ENCODE measurements around the gene JAKMIP1. TPM values are rescaled to one million over a fixed set of nuclear protein-coding genes. Genes with fewer than 3 reads are reported as not detected.

JAKMIP1 gene
- total RNA-seq, 1 experiment from 2014 or later = not detected

DNA sequence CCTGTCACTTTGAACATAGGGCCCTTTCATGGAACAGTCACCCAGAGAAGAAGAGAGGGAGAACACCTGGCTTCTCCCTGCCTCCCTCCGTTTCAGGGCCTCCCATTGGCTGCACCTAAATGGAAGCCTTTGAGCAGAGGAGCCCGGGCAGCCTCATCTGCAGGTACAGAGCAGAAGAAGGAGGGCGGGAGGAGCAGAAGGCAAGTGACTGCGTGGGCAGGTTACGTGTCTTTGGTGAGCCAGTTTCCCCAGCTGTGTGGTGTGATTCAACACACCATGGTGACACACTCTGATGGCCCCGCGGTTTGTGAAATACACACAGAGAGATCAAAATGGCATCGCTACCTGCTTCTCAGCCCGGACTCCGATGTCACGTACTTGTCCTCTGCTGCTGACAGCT lies 182.5 kb downstream of the JAKMIP1 start:
- TF ChIP-seq ZFX (IDR thresholded peaks at IDR 0.05) = no peak
- TF ChIP-seq ZBTB33 (IDR thresholded peaks at IDR 0.05; ENCODE audit: extremely low read depth, insufficient replicate concordance, low read length) = no peak
- no peak for TF ChIP-seq CBX3 (IDR thresholded peaks at IDR 0.05; ENCODE audit: low read depth)
- TF ChIP-seq, protein P1, sequence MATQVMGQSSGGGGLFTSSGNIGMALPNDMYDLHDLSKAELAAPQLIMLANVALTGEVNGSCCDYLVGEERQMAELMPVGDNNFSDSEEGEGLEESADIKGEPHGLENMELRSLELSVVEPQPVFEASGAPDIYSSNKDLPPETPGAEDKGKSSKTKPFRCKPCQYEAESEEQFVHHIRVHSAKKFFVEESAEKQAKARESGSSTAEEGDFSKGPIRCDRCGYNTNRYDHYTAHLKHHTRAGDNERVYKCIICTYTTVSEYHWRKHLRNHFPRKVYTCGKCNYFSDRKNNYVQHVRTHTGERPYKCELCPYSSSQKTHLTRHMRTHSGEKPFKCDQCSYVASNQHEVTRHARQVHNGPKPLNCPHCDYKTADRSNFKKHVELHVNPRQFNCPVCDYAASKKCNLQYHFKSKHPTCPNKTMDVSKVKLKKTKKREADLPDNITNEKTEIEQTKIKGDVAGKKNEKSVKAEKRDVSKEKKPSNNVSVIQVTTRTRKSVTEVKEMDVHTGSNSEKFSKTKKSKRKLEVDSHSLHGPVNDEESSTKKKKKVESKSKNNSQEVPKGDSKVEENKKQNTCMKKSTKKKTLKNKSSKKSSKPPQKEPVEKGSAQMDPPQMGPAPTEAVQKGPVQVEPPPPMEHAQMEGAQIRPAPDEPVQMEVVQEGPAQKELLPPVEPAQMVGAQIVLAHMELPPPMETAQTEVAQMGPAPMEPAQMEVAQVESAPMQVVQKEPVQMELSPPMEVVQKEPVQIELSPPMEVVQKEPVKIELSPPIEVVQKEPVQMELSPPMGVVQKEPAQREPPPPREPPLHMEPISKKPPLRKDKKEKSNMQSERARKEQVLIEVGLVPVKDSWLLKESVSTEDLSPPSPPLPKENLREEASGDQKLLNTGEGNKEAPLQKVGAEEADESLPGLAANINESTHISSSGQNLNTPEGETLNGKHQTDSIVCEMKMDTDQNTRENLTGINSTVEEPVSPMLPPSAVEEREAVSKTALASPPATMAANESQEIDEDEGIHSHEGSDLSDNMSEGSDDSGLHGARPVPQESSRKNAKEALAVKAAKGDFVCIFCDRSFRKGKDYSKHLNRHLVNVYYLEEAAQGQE (IDR thresholded peaks at IDR 0.05; ENCODE audit: low read depth) = no peak
- TF ChIP-seq EZH2phosphoT487 (IDR thresholded peaks at IDR 0.05; ENCODE audit: borderline replicate concordance) = no peak
- TF ChIP-seq FOSL1 (IDR thresholded peaks at IDR 0.05; ENCODE audit: low read depth) = no peak
- no peak for TF ChIP-seq JUND (IDR thresholded peaks at IDR 0.05)
- no peak for TF ChIP-seq YY1 (IDR thresholded peaks at IDR 0.05; ENCODE audit: extremely low read depth, insufficient replicate concordance, low read depth, low read length)
- no peak for TF ChIP-seq RAD21 (IDR thresholded peaks at IDR 0.05; ENCODE audit: low read depth)
- TF ChIP-seq SP1 (IDR thresholded peaks at IDR 0.05; ENCODE audit: low read depth) = no peak
- TF ChIP-seq EGR1 (IDR thresholded peaks at IDR 0.05; ENCODE audit: low read depth) = no peak
- no peak for TF ChIP-seq SIN3A (IDR thresholded peaks at IDR 0.05; ENCODE audit: low read depth)
- TF ChIP-seq EZH2 (IDR thresholded peaks at IDR 0.05) = no peak
- TF ChIP-seq POLR2A (IDR thresholded peaks at IDR 0.05; ENCODE audit: borderline replicate concordance, extremely low read depth, insufficient read depth, insufficient read length) = no peak
- TF ChIP-seq CEBPB (IDR thresholded peaks at IDR 0.05; ENCODE audit: low read depth) = no peak
- no peak for TF ChIP-seq TCF7L2 (IDR thresholded peaks at IDR 0.05; ENCODE audit: borderline replicate concordance, extremely low read depth, insufficient read depth, insufficient read length)
- TF ChIP-seq MAX (IDR thresholded peaks at IDR 0.05) = no peak
- no TSS peak for BruUV-seq (replicated peaks)
- intact Hi-C loops (cut with micrococcal nuclease) = no loop called here
- H3K36me3 ChIP-seq (ENCODE audit: control insufficient read depth in 1 of 2, insufficient read depth in 2 of 2, low read length in 2 of 2) = no peaks in the 10 kb centered on the region
- no peaks in the 10 kb centered on the region for H3K79me2 ChIP-seq (ENCODE audit: insufficient read depth, low read length)
- H3K9me2 ChIP-seq (ENCODE audit: insufficient read depth) = no peaks in the 10 kb centered on the region
- ChIA-PET RAD21 (ENCODE audit: low non-redundant PET in 1 of 2, low total read pairs in 2 of 2, uncharacterized antibody in 2 of 2, unreplicated experiment in 2 of 2) (no interaction called here), POLR2A (no interaction called here), CTCF (no interaction called here)
- no peak for ATAC-seq
- H3K9ac ChIP-seq (ENCODE audit: low read length) = no peak overlapping the region
- H4K20me1 ChIP-seq (ENCODE audit: insufficient read depth) = no peaks in the 10 kb centered on the region
- H3K9me3 ChIP-seq (ENCODE audit: control insufficient read depth in 1 of 2, insufficient read depth in 1 of 2, low read depth in 1 of 2, low read length in 2 of 2) = no peaks in the 10 kb centered on the region
- no peak overlapping the region for H3K4me3 ChIP-seq (replicated peaks in 1 of 2; ENCODE audit: low read depth in 1 of 2, low read length in 2 of 2)
- H3K27ac ChIP-seq (ENCODE audit: low read depth, low read length) = no peak overlapping the region
- no peaks in the 10 kb centered on the region for H3K4me1 ChIP-seq (ENCODE audit: control insufficient read depth in 1 of 2, insufficient read depth in 2 of 2, low read length in 2 of 2)
- no peak for DNase-seq (ENCODE audit: low read depth, low spot score)
- no peaks in the 10 kb centered on the region for H3K27me3 ChIP-seq (ENCODE audit: insufficient read depth, low read length)
- no peak overlapping the region for H3K4me2 ChIP-seq (ENCODE audit: low read length)
- H2AFZ ChIP-seq (ENCODE audit: low read depth, low read length, poor library complexity, severe bottlenecking) = no peak overlapping the region
